Activated naive CD4-positive, alpha-beta T cell treated with anti-CD3 and anti-CD28 coated beads, Interleukin-2, amount 50 U/mL, for 72 hours (primary cell): ENCODE results near the gene ALDH1A3. TPM values are rescaled to one million over a fixed set of nuclear protein-coding genes. Genes with fewer than 3 reads are reported as not detected.

ENCODE experiments used
- ATAC-seq, 2 donors: fragments of 150-1000 bp; cut with Tn5 transposase; 2 replicates each; pipeline ENCODE4 v1.10.0; 2021; ENCODE audit warnings: mild to moderate bottlenecking in 2 of 2, moderate library complexity in 2 of 2
- DNase-seq, 2 donors: peaks; one replicate each; pipeline ENCODE4 v3.0.0; 2021 to 2022; ENCODE audit warnings: low spot score in 2 of 2
- H3K27ac Mint-ChIP-seq, 2 donors: one replicate each; pipeline ENCODE4 v1.8.0; 2022; ENCODE audit warnings: mild to moderate bottlenecking in 2 of 2, mixed read lengths in 2 of 2
- H3K36me3 Mint-ChIP-seq, 2 donors: one replicate each; pipeline ENCODE4 v1.8.0; 2022; ENCODE audit warnings: mixed read lengths in 2 of 2
- H3K9me3 Mint-ChIP-seq, 2 donors: one replicate each; pipeline ENCODE4 v1.8.0; 2022; ENCODE audit warnings: mixed read lengths in 2 of 2
- total RNA-seq, 2 donors: library from RNA; stranded (reverse); gene quantifications; one replicate each; pipeline ENCODE4 v1.2.3, GENCODE V29; 2022

Gene ALDH1A3
- total RNA-seq, 2 donors from 2014 or later = not detected

- no peaks in the 10 kb centered on the region for H3K36me3 Mint-ChIP-seq
- ATAC-seq (no peak), DNase-seq (no peak)
- H3K27ac Mint-ChIP-seq = no peak overlapping the region
- no peaks in the 10 kb centered on the region for H3K9me3 Mint-ChIP-seq
Observed at GRCh38 chr15:100926258-100926657, 46.6 kb downstream of the ALDH1A3 start.

- DNase-seq (no peak), ATAC-seq (no peak)
- H3K27ac Mint-ChIP-seq = no peak overlapping the region
- no peaks in the 10 kb centered on the region for H3K9me3 Mint-ChIP-seq
- H3K36me3 Mint-ChIP-seq = no peaks in the 10 kb centered on the region
Observed at GRCh38 chr15:100926971-100927756, 47.5 kb downstream of the ALDH1A3 start.

DNA sequence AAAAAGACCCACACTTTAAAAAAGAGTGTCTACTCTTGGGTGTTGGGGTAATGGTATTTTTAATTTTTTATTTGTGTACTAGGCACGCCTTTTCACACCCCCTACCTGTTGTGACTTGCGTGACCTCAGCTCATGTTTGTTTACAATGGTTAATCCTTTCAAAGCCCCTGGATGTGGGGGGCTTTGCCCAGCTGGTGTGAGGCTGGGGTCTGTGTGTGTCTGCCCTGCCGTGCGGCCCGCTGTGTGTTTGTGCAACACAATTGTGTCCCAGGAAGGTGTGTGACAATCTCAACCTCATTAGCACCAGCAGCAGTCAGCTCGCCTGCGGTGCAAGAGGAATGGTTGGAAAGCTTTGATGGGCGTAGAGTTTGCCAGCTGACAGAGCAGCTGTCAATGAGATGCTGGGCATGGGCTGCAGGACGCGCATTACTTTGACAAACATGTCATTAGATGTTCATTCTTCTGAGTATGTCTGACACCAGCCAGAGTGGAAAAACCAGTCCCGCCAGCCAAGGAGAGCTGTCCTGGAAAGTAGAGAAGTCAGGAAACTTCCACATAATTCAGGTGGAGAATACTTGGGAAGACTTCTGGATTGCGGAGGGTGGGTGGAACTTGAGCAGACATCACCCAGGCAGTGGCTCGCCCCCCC lies 49.1 kb downstream of the ALDH1A3 start:
- no peak overlapping the region for H3K27ac Mint-ChIP-seq
- H3K36me3 Mint-ChIP-seq = no peaks in the 10 kb centered on the region
- no peak for ATAC-seq
- no peaks in the 10 kb centered on the region for H3K9me3 Mint-ChIP-seq
- no peak for DNase-seq

- no peaks in the 10 kb centered on the region for H3K36me3 Mint-ChIP-seq
- H3K9me3 Mint-ChIP-seq = no peaks in the 10 kb centered on the region
- ATAC-seq (no peak), DNase-seq (no peak)
- H3K27ac Mint-ChIP-seq = no peak overlapping the region
Observed at GRCh38 chr15:100929641-100930042, 50.0 kb downstream of the ALDH1A3 start.

- no peaks in the 10 kb centered on the region for H3K9me3 Mint-ChIP-seq
- no peaks in the 10 kb centered on the region for H3K36me3 Mint-ChIP-seq
- DNase-seq (no peak), ATAC-seq (no peak)
- no peak overlapping the region for H3K27ac Mint-ChIP-seq
Observed at GRCh38 chr15:100930306-100930848, 50.7 kb downstream of the ALDH1A3 start.

GRCh38 chr15:100931143-100931890 lies 51.7 kb downstream of the ALDH1A3 start:
- no peak for ATAC-seq
- Mint-ChIP-seq H3K9me3 (no peaks in the 10 kb centered on the region), H3K27ac (no peak overlapping the region), H3K36me3 (no peaks in the 10 kb centered on the region)
- DNase-seq = no peak

DNA sequence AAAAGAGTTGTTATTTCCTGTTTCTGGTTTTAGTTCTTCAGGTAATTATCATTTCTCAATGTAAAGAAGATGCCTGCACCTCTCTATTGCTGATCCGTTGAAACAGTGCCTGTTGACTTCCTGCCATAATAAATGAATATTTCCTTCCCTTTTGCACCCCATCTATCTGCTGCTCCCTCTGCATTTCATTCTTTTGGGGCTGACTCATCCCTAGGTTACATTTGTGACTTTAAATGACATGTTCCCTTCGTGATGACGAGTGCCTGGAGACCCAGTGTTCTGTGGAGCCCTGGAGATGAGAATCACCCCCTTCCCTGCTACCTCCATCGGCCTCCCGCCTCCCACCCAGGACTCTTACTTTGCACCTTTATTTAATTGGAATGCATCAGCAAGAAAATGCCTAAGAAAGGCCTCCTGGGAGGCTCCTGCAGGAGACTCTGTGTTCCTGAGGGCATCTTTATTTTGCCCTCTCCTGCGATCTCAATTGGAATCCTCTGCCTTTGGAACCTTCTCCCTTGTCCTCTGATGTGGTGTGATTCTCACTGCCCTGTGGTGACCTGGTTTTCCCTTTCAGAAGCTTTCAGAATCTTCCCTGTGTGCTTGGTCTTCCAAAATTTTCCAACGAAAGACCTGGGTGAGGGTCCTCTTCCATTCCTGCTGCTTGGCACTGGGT lies 53.2 kb downstream of the ALDH1A3 start:
- no peaks in the 10 kb centered on the region for H3K36me3 Mint-ChIP-seq
- no peak overlapping the region for H3K27ac Mint-ChIP-seq
- DNase-seq (no peak), ATAC-seq (no peak)
- H3K9me3 Mint-ChIP-seq = no peaks in the 10 kb centered on the region

- Mint-ChIP-seq H3K36me3 (no peaks in the 10 kb centered on the region), H3K9me3 (no peaks in the 10 kb centered on the region), H3K27ac (no peak overlapping the region)
- ATAC-seq (no peak), DNase-seq (no peak)
Observed at GRCh38 chr15:100934166-100934565, 54.5 kb downstream of the ALDH1A3 start.

- no peaks in the 10 kb centered on the region for H3K36me3 Mint-ChIP-seq
- H3K9me3 Mint-ChIP-seq = no peaks in the 10 kb centered on the region
- ATAC-seq = no peak
- DNase-seq = no peak
- H3K27ac Mint-ChIP-seq = no peak overlapping the region
Observed at GRCh38 chr15:100934726-100935125, 55.1 kb downstream of the ALDH1A3 start.

- Mint-ChIP-seq H3K27ac (no peak overlapping the region), H3K9me3 (no peaks in the 10 kb centered on the region), H3K36me3 (no peaks in the 10 kb centered on the region)
- DNase-seq = no peak
- ATAC-seq = no peak
Observed at GRCh38 chr15:100937171-100937570, 57.5 kb downstream of the ALDH1A3 start.

DNA sequence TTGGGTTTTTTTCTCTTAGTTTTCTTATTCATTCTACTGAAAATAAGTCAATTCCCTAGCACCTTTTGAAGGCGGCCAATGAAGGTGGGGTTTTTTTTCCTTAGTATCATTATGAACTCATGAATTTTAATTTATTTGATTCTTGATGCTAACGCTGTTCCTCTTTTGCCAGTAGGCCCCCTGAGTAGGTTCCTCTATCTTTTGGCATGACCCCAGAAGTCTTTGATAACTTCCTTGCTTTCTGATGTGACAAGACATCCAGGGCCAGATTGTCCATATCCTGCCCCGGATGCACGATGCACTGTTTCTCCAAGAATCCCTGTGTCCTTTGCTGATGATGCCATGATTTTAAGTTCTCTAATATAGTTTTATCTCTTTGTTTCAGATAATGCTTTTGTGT lies 60.2 kb downstream of the ALDH1A3 start:
- Mint-ChIP-seq H3K36me3 (no peaks in the 10 kb centered on the region), H3K9me3 (no peaks in the 10 kb centered on the region), H3K27ac (no peak overlapping the region)
- DNase-seq (no peak), ATAC-seq (no peak)

- no peak for ATAC-seq
- no peaks in the 10 kb centered on the region for H3K9me3 Mint-ChIP-seq
- no peak overlapping the region for H3K27ac Mint-ChIP-seq
- H3K36me3 Mint-ChIP-seq = no peaks in the 10 kb centered on the region
- no peak for DNase-seq
Observed at GRCh38 chr15:100940767-100941379, 61.2 kb downstream of the ALDH1A3 start.

GRCh38 chr15:100941536-100941935 lies 61.9 kb downstream of the ALDH1A3 start:
- ATAC-seq = no peak
- H3K36me3 Mint-ChIP-seq = no peaks in the 10 kb centered on the region

DNA sequence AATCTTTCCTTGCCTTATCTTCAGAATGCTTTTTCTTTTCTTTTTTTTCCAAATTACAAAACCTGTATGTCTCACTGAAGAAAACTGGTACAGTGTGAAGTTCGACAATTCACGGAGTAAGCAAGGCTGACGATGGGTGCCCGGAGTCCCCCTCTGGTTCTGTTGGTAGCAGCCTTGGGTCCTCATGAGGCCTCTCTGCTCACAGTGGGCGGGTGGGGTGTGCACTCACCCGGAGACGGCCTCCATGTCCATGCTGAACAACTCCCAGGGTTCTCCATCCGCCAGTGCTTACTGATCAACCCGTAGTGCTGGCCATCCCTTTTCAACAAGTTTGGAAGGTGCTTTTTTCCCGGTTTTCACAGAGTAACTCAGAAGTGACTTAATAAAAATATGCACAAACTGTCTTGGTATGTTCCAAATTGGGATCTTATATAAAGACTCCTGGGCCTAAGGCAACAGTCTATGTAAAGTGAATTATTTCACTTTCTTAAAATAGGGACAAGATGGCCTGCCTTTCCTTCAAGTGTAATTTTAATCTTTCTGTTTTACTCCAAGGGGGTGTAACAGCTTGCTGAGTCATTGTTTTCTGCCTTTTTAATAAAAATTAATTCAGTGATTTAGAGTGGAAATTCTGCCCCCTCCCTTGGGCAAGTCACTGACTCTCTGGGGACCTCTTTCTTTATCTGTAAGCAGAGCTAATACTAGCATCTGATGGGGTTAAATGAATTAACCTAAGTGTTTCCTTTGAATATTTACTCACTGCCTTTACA lies 63.2 kb downstream of the ALDH1A3 start:
- no peak overlapping the region for H3K27ac Mint-ChIP-seq
- no peak for DNase-seq
- ATAC-seq = no peak

More at GRCh38 chr15:100941536-100941935, 61.9 kb downstream of the ALDH1A3 start:
- no peak for DNase-seq
- no peak overlapping the region for H3K27ac Mint-ChIP-seq
- H3K9me3 Mint-ChIP-seq = no peaks in the 10 kb centered on the region

GRCh38 chr15:100944244-100944895 lies 64.7 kb downstream of the ALDH1A3 start:
- ATAC-seq (no peak), DNase-seq (no peak)
- Mint-ChIP-seq H3K27ac (no peak overlapping the region), H3K9me3 (no peaks in the 10 kb centered on the region), H3K36me3 (no peaks in the 10 kb centered on the region)

More for the DNA sequence above, 63.2 kb downstream of the ALDH1A3 start:
- no peaks in the 10 kb centered on the region for H3K36me3 Mint-ChIP-seq
- no peaks in the 10 kb centered on the region for H3K9me3 Mint-ChIP-seq
